Loucy (cell line): ENCODE measurements around the gene TAF10.

Source experiments
- H2AFZ ChIP-seq: fragments of 200-600 bp; sonication (generic); 2 replicates; pipeline ENCODE4 v1.6.0; 2016; ENCODE audit warnings: antibody characterized with exemption, mild to moderate bottlenecking, low read length, moderate library complexity
- H3F3A ChIP-seq: fragments of 200-600 bp; 2 replicates; pipeline ENCODE4 v1.6.0; 2016; ENCODE audit warnings: antibody characterized with exemption, low read depth, mild to moderate bottlenecking
- H3K27me3 ChIP-seq: fragments of 200-600 bp; sonication (generic); 2 replicates; pipeline ENCODE4 v1.6.1; 2014; ENCODE audit warnings: low read length, mild to moderate bottlenecking; ENCODE audit not compliant: insufficient read depth, poor library complexity, severe bottlenecking
- H3K36me3 ChIP-seq: fragments of 200-600 bp; sonication (generic); 2 replicates; pipeline ENCODE4 v1.6.1; 2016; ENCODE audit warnings: low read length; ENCODE audit not compliant: insufficient read depth
- H3K4me1 ChIP-seq: fragments of 200-600 bp; sonication (generic); 2 replicates; pipeline ENCODE4 v1.5.1; 2014; ENCODE audit warnings: low read length, mild to moderate bottlenecking; ENCODE audit not compliant: insufficient read depth, poor library complexity, severe bottlenecking
- H3K4me2 ChIP-seq: fragments of 200-600 bp; sonication (generic); 2 replicates; pipeline ENCODE4 v1.6.0; 2014; ENCODE audit warnings: antibody characterized with exemption, low read length, low read depth, mild to moderate bottlenecking; ENCODE audit not compliant: poor library complexity, severe bottlenecking
- H3K4me3 ChIP-seq: fragments of 200-600 bp; sonication (generic); 2 replicates; pipeline ENCODE4 v1.5.1; 2014; ENCODE audit warnings: low read length, mild to moderate bottlenecking, mixed read lengths; ENCODE audit not compliant: poor library complexity, severe bottlenecking
- H3K79me2 ChIP-seq: fragments of 200-600 bp; sonication (generic); 2 replicates; pipeline ENCODE4 v1.6.1; 2014; ENCODE audit warnings: low read length; ENCODE audit not compliant: insufficient read depth
- H3K9ac ChIP-seq: fragments of 200-600 bp; sonication (generic); 2 replicates; pipeline ENCODE4 v1.6.0; 2014; ENCODE audit warnings: mild to moderate bottlenecking, low read depth, low read length, moderate library complexity; ENCODE audit not compliant: poor library complexity, severe bottlenecking
- H3K9me2 ChIP-seq: fragments of 200-600 bp; sonication (generic); replicated peaks from 2 replicates; pipeline ENCODE4 v1.6.1; 2016; ENCODE audit warnings: low read depth, low read length, mixed read lengths
- H3K9me3 ChIP-seq: fragments of 200-600 bp; sonication (generic); 2 replicates; pipeline ENCODE4 v1.6.1; 2014; ENCODE audit warnings: mild to moderate bottlenecking, antibody characterized with exemption, low read length, low read depth; ENCODE audit not compliant: insufficient read depth
- H4K20me1 ChIP-seq: fragments of 200-600 bp; sonication (generic); 2 replicates; pipeline ENCODE4 v1.6.0; 2014; ENCODE audit warnings: antibody characterized with exemption, low read length, mild to moderate bottlenecking; ENCODE audit not compliant: insufficient read depth, poor library complexity, severe bottlenecking
- CTCF ChIP-seq: fragments of 200-600 bp; sonication (generic); conservative IDR thresholded peaks from 2 replicates; pipeline ENCODE4 v1.5.1; 2014; ENCODE audit warnings: mild to moderate bottlenecking, antibody characterized with exemption, low read length
- EZH2phosphoT487 ChIP-seq: fragments of 200-600 bp; IDR thresholded peaks from 2 replicates; pipeline ENCODE4 v1.6.1; 2018; ENCODE audit warnings: antibody characterized with exemption, mild to moderate bottlenecking, moderate library complexity, borderline replicate concordance

The TAF10 gene

GRCh38 chr11:6636480-6636879, 24.5 kb upstream of the TAF10 start:
- TF ChIP-seq CTCF (no peak), EZH2phosphoT487 (no peak)
- no peaks in the 10 kb centered on the region for H3K9me2 ChIP-seq
- H2AFZ ChIP-seq: no peak overlapping the region
- no peaks in the 10 kb centered on the region for H3K79me2 ChIP-seq
- no peaks in the 10 kb centered on the region for H3K27me3 ChIP-seq
- H3K4me2 ChIP-seq: no peak overlapping the region
- H3F3A ChIP-seq: no peaks in the 10 kb centered on the region
- no peaks in the 10 kb centered on the region for H3K36me3 ChIP-seq
- H4K20me1 ChIP-seq: no peaks in the 10 kb centered on the region
- no peaks in the 10 kb centered on the region for H3K9me3 ChIP-seq
- peaks cover 16% of the 10 kb centered on the region for H3K4me1 ChIP-seq
- H3K4me3 ChIP-seq: no peak overlapping the region
- no peak overlapping the region for H3K9ac ChIP-seq

GRCh38 chr11:6635082-6635932, 23.3 kb upstream of the TAF10 start:
- no peak overlapping the region for H3K4me3 ChIP-seq
- H3K4me2 ChIP-seq: peak overlapping the region; percentile 38
- H3K4me1 ChIP-seq: peaks cover 16% of the 10 kb centered on the region
- no peaks in the 10 kb centered on the region for H3K9me3 ChIP-seq
- H3K79me2 ChIP-seq: no peaks in the 10 kb centered on the region
- no peak for TF ChIP-seq CTCF
- TF ChIP-seq EZH2phosphoT487: no peak
- H3K9ac ChIP-seq: peak overlapping the region; percentile 13
- no peaks in the 10 kb centered on the region for H3F3A ChIP-seq
- no peaks in the 10 kb centered on the region for H3K36me3 ChIP-seq
- H3K27me3 ChIP-seq: no peaks in the 10 kb centered on the region
- peak overlapping the region; percentile 50; the same call in 1 of the 2 replicates for H2AFZ ChIP-seq
- H4K20me1 ChIP-seq: no peaks in the 10 kb centered on the region
- H3K9me2 ChIP-seq: no peaks in the 10 kb centered on the region

- Histone ChIP-seq H3K27me3 (no peaks in the 10 kb centered on the region), H2AFZ (no peak overlapping the region), H3K79me2 (no peaks in the 10 kb centered on the region), H3K9me3 (no peaks in the 10 kb centered on the region), H3K9ac (no peak overlapping the region), H3K4me2 (no peak overlapping the region), H4K20me1 (no peaks in the 10 kb centered on the region), H3K4me3 (no peak overlapping the region), H3K36me3 (no peaks in the 10 kb centered on the region), H3F3A (no peaks in the 10 kb centered on the region), H3K4me1 (peaks cover 15% of the 10 kb centered on the region), H3K9me2 (no peaks in the 10 kb centered on the region)
- no peak for TF ChIP-seq EZH2phosphoT487
- TF ChIP-seq CTCF: no peak
These were observed 22.5 kb upstream of the TAF10 start for GRCh38 chr11:6634534-6634933.
